RKO (cell line): ENCODE measurements around the gene FAM50A.

Source experiments
- DNase-seq: peaks from one replicate; pipeline ENCODE4 v3.0.0-alpha.2; 2016; ENCODE audit warnings: low spot score

Gene FAM50A

GRCh38 chrX:154465601-154466000 is 21.7 kb downstream of the FAM50A start:
- no peak for DNase-seq

- no peak for DNase-seq
Measured at GRCh38 chrX:154466036-154466435, 22.1 kb downstream of the FAM50A start.

DNA sequence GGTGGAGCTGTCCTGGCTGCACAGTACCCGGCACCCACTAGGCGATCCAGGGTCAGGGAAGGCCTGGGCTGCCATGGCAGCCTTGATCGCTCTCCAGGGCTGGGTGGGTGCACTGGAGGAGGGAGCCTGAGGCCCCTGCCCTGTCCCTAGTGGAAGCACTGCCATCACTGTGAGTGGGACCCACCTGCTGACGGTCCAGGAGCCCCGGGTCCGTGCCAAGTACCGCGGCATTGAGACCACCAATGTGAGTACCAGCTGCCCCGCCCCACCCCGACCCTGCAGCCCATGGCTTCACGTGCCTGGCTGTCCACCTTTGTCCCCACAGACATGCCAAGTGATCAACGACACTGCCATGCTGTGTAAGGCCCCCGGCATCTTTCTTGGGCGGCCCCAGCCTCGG is 23.0 kb downstream of the FAM50A start:
- DNase-seq: no peak

- DNase-seq: no peak
Measured at GRCh38 chrX:154467556-154467955, 23.6 kb downstream of the FAM50A start.

DNA sequence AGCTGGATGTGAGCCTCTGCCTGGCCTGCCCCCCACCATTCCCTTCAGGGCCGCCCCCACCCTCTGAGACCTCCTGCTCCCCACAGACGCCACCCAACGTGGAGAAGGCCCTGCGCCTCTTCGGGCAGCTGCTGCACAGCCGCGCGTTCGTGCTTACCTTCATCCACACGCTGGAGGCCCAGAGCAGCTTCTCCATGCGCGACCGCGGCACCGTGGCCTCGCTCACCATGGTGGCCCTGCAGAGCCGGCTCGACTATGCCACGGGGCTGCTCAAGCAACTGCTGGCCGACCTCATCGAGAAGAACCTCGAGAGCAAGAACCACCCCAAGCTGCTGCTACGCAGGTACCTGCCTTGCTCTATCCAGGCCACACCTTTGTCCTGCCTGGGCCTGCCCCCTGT is 24.3 kb downstream of the FAM50A start:
- DNase-seq: no peak

GRCh38 chrX:154469114-154469513 is 25.2 kb downstream of the FAM50A start:
- DNase-seq: no peak

DNA sequence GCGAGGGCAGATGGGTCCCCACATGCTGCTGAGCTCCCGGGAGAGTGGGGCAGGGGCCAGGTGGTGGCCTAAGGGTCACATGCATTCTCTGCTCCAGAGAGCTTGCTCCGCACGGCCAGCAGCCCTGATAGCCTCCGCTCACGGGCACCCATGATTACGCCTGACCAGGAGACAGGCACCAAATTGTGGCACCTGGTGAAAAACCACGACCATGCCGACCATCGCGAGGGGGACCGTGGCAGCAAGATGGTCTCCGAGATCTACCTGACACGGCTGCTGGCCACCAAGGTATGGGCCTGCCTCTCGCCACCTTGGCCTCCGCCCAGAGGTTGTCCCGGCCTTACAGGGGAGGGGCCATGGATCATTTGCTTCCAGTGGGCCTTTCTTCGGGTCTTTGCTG is 25.9 kb downstream of the FAM50A start:
- no peak for DNase-seq

GRCh38 chrX:154470434-154470833 is 26.5 kb downstream of the FAM50A start:
- no peak for DNase-seq

DNA sequence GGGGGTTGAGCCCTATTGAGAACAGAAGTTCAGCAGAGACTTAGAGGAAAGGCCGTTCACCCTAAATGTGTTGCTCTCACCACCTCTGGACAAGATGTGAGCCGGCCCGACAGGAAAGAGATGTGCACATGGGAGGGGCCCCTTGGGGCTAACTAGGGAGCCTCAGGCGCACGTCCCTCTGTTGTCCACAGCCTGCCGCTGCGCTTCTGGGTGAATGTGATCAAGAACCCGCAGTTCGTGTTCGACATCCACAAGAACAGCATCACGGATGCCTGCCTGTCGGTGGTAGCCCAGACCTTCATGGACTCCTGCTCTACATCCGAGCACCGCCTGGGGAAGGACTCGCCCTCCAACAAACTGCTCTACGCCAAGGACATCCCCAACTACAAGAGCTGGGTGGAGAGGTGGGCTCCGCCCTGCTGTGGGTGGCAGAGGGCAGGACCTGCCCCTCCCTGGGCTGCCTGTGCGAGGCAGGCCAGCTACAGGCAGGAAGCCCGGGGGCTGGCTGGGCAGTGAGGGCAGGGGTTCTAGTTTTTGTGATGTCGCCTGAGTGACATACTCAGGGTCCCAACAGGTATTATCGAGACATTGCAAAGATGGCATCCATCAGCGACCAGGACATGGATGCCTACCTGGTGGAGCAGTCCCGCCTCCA is 27.1 kb downstream of the FAM50A start:
- no peak for DNase-seq

DNA sequence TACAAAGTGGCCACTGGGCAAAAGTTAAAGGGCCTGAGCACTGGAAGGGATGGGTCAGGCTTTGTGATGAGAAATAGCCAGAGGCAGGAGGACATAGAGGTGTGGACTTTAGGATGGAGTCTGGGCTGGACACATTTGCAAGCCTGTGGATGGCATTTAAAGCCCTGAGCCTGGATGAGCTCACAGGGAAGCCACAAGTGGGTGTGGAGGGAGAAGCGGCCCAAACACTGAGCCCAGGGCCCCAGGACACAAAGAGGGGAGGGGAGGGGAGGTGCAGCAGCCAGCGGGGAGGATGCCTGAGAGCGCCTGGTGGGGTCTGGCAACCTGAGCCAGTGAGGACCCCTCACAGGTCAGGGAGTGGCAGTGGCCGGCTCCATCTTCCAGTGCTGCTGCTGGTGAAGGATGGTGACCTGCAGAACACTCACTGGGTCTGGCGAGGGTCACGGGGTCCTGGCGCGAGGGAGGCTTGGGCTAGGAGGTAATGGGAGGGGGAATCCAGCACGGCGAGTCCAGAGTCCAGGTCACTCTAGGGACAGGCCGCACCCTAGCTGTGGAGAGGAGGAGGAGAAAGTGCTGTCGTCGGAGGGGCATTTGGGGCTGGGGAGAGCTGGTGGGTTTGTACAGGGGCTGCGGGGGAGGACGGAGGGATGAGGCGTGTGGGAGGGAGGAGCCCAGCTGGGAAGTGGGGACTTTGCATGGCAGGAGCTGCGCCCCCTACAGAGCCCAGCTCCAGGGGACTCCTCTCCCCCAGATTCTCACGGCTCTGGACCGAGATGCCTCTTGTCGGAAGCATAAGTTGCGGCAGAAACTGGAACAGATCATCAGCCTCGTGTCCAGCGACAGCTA is 28.1 kb downstream of the FAM50A start:
- no peak for DNase-seq

DNA sequence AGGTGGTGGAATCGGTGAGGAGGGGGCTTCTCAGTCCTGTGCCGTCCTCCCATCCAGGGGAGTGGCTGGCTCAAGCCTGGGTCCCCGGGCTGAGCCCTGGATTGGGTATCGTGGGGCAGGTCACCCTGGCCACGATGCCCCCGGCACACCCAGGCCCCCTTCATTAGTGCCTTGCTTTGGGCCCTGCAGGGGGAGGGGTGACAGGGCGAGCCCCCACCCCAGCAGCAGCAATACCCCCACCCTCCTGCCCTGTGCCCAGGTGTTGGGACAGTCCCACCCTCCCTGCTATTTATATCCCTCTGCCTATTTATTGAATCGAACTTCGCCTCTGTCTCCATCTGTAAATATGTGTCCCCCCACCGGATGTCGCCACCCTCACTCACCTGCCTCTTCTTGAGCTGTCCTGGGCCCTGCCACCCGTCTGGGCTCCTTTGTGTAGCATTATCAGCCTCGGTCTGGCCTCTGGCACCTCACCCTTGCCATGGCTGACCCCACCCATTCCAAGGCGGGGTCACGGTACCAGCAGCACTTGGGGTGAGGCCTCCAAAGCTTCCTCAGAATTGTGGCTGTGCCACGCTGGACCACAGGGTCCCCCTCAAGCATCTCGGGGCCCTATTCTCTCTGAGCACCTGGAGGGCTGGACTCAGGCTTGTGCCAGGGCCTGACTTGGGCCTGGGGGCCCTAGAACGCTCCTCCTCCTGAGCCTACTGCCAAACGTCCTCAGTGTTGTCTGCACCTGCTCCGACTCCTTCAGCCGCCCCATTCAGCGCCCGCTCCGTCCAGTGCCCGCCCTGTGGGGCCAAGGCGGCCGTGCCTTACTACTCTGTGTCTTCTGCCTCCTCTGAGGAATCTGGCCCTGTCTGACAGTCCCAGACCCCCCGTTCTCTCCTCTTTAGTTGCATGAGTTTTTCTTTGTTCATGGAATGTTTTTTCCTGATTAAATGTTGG is 29.0 kb downstream of the FAM50A start:
- DNase-seq: no peak

- no peak for DNase-seq
Measured at GRCh38 chrX:154473683-154474082, 29.7 kb downstream of the FAM50A start.

DNA sequence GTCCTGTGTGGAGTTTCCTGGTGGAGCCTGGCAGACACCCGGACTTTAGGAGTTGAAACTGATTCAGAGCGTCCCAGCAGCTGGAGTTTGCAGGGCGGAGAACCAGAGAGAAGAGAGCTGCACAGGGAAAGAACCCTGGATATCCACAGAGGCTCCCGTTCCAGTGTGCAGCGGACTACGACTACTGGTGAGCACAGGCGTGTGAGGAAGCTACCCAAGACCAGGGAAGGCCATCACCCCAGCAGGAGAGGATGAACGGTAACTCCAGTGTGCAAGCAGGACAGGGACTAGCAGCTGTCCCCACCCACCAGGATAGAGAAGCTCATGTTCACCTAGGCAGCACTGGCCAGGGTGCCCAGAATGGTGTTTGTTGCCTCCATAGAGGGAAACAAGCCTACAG is 32.9 kb downstream of the FAM50A start:
- no peak for DNase-seq

GRCh38 chrX:154477891-154478477 is 34.0 kb downstream of the FAM50A start:
- DNase-seq: no peak

DNA sequence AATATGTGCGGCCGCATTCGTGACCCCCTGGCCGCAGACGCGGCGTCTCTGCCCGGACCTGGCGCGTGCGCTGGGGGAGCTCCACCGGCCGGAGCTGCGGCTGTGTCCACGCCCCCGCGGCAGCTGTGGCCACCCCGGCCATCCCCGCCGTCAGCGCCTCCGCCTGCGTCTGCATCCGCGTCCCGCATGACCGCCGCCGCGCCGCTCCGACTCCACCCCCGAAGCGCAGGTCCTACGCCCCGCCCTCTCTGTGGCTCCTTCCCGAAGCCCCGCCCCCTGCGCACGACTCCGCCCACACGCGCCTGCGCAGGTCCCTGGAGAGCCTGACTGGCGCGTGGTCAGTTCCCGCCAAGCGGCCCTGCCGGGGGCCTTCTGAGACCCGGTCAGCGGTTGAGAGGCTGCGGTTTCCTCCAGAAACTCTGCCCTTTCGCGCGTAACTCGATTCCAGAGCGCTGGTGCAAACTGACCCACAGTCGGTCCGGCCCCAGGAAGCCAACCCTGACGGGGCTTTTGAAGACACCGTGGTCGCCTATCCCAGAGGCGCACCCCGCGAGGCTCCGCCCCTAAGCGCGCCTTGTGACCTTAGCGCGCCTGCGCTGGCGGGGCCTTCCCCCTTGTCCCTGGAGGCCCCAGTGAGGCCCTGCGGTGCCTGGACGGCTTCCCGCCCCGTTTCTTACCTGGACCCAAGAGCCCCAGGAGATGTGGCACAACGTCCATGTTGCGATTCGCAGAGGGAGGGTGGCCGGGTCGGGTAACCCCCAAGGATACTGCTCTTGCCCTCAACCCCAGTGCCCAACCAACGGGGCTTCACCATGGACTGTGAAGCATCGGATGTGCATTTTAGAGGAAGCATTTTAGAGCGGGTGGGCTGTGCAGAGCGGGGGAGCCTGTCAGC is 35.0 kb downstream of the FAM50A start, which contains the start of gene LAGE3:
TSS of gene LAGE3 (minus strand) at position 554 of the 895 bp plus-strand sequence. CDS start at position 188, 366 bp downstream.
- peak; percentile 85 for DNase-seq

DNA sequence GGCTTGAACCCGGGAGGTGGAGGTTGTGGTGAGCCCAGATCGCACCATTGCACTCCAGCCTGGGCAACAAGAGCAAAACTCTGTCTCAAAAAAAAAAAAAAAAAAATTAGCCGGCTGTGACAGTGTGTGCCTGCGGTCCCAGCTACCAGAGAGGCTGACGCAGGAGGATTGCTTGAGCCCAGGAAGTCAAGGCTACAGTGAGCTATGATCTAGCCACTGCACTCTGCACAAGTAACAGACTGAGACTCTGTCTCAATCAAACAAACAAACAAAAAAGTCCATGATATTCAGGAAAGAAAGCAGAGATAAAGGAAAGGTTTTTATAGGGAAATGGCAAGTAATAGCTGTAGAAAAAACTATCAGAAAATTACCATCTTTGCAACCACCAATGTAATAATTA is 37.3 kb downstream of the FAM50A start:
- DNase-seq: no peak

DNA sequence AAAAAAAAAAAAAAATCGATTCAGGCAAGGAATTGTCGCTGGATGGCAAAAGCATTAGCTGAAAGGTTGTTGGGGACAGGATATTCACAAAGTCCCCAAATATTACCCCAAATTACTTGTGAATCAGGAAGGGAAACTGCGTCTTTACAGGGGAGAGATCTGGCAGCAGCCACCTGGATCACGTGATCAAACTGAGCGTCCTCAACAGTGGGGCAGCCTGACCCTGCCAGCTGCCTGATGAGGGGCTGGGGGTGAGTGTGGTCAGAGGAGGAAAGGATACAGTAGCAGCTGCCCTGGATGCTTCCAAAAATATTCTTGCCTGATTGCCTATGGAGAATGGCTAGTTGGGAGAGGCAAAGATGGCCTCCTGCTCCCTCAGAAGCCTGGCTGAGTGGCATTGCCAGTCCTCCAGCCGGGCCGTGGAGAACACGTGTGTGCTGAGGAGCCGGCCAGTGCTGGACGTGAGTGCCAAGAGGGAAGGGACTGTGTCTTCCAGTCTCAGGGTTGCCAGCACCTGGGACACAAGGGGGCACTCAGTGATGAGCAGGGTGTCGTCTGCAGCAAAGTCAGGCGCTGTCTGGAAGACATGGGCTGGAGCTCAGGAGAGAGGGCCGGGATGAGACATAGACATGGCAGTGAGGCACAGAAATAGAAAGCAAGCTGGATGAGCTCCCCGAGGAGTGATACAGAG is 38.1 kb downstream of the FAM50A start:
- DNase-seq: no peak

DNA sequence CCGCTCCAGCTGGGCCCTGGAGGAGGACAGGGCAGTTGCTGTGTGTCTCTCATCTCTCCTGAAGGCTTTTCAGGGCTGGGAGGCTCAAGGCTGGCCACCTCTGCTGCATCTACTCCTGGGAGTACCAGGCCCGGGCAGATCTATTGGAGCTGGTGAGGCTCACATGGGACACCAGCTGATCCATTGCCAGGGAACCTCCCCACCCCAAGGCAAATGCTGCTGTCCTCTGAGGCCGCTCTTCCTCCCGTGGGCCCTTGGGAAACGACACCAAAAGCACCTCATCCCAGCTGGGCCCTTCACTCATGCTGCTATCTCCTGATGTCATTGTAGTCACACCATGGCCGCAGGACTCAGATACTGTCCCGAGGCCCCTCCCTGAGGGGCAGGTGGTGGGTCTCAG is 38.8 kb downstream of the FAM50A start:
- no peak for DNase-seq

- no peak for DNase-seq
Measured at GRCh38 chrX:154483325-154483724, 39.4 kb downstream of the FAM50A start.
